Peyer's patch (tissue), 4 donors: Measurements from ENCODE around the gene GIPC2. TPM values are rescaled to one million over a fixed set of nuclear protein-coding genes. Genes with fewer than 3 reads are reported as not detected.
"Not testable (repeated sequence)": the region's sequence is repeated elsewhere in the genome, so short reads cannot be mapped to it uniquely, and the experiment has no call there.

Experiments used
- DNase-seq, 3 donors: peaks; one replicate each; pipeline ENCODE4 v3.0.0-alpha.2; 2017 to 2019
- H3K27ac ChIP-seq, 4 donors: fragments of 200-600 bp; sonication (generic); one replicate each; pipeline ENCODE4 v1.5.1; 2016 to 2019
- H3K27me3 ChIP-seq, 2 donors: fragments of 200-600 bp; sonication (generic); one replicate each; pipeline ENCODE4 v1.5.1; 2019
- H3K36me3 ChIP-seq, 3 donors: fragments of 200-600 bp; sonication (generic); one replicate each; pipeline ENCODE4 v1.5.1; 2016 to 2019
- H3K4me1 ChIP-seq, 4 donors: fragments of 200-600 bp; sonication (generic); one replicate each; pipeline ENCODE4 v1.5.1; 2016 to 2019
- H3K4me3 ChIP-seq, 4 donors: fragments of 200-600 bp; sonication (generic); 1 replicate in 3 of 4; 2 replicates in 1 of 4; pipeline ENCODE4 v1.5.1; 2016 to 2019; ENCODE audit warnings: mild to moderate bottlenecking in 1 of 4
- H3K9me3 ChIP-seq, 4 donors: fragments of 200-600 bp; sonication (generic); one replicate each; pipeline ENCODE4 v1.5.1; 2016 to 2019; ENCODE audit warnings: mild to moderate bottlenecking in 1 of 4
- POLR2A ChIP-seq, 2 donors: fragments of 450-650 bp; IDR thresholded peaks; one replicate each; pipeline ENCODE4 v1.5.1; 2017; ENCODE audit warnings: antibody characterized with exemption in 2 of 2, mild to moderate bottlenecking in 2 of 2, moderate library complexity in 2 of 2
- total RNA-seq, 4 donors: library from RNA; depleted of rRNA; stranded (reverse); fragments of >200 nt; gene quantifications; one replicate each; pipeline ENCODE4 v1.1.0, GENCODE V29; 2016
- TF ChIP-seq, protein P1 (sequence below), 6 experiments: fragments of 450-650 bp in 4 of 6; fragments of 200-600 bp in 2 of 6; sonication (generic) in 1 of 6; IDR thresholded peaks; one replicate each; pipeline ENCODE4 v1.5.1; 2017 to 2019; ENCODE audit warnings: antibody characterized with exemption in 6 of 6, mild to moderate bottlenecking in 3 of 6, moderate library complexity in 1 of 6

Gene GIPC2
- total RNA-seq, 4 donors from 2014 or later: 21.5 to 103 (median 52.2) TPM

- Histone ChIP-seq H3K4me3 (no peak overlapping the region), H3K27me3 (no peaks in the 10 kb centered on the region), H3K9me3 (no peaks in the 10 kb centered on the region), H3K36me3 (no peaks in the 10 kb centered on the region), H3K27ac (no peak overlapping the region), H3K4me1 (peaks cover 0 to 6% (median 0%) of the 10 kb centered on the region in 4 donors)
- no peak for DNase-seq
- TF ChIP-seq, protein P1, sequence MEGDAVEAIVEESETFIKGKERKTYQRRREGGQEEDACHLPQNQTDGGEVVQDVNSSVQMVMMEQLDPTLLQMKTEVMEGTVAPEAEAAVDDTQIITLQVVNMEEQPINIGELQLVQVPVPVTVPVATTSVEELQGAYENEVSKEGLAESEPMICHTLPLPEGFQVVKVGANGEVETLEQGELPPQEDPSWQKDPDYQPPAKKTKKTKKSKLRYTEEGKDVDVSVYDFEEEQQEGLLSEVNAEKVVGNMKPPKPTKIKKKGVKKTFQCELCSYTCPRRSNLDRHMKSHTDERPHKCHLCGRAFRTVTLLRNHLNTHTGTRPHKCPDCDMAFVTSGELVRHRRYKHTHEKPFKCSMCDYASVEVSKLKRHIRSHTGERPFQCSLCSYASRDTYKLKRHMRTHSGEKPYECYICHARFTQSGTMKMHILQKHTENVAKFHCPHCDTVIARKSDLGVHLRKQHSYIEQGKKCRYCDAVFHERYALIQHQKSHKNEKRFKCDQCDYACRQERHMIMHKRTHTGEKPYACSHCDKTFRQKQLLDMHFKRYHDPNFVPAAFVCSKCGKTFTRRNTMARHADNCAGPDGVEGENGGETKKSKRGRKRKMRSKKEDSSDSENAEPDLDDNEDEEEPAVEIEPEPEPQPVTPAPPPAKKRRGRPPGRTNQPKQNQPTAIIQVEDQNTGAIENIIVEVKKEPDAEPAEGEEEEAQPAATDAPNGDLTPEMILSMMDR (IDR thresholded peaks at IDR 0.05): no peak
- no peak for TF ChIP-seq POLR2A (IDR thresholded peaks at IDR 0.05)
These were observed 12.9 kb downstream of the GIPC2 start for GRCh38 chr1:78058670-78059069.

DNA sequence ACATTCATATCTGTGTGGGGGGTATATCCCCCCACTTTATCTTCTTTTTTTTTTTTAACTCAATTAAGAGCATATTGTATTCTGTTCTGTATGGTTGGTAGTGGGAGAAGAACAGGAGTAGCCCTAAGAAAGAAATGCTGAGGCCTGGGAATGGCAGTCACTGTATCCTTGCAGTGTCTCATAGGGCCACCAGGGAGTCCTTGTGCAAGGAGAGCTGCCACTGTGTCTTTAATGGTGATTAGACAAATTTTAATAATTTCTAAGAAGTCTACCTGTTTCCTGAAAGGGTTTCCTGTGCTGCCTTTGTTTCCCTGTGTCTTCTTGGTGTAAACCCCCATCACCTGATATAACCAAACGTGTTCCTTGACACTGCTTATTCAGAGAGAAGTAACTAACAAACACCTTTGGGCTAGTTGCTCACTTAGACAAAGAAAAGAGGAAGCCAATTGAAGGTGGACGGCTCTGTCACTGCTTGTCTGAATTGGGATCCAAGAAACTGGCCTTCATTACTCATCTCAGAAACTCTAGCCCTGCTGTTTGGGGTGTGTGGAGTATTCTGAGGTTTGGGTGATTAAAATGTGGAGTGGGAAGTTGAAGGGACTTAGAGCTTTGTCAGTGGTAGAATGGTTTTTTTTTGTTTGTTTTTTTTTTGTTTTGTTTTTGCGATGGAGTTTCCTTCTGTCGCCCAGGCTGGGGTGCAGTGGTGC, 15.2 kb downstream of the GIPC2 start:
- TF ChIP-seq, protein P1 (IDR thresholded peaks at IDR 0.05): peak in 1 of 6 experiments; percentile 3
- no peak for TF ChIP-seq POLR2A (IDR thresholded peaks at IDR 0.05)
- H3K27me3 ChIP-seq: no peaks in the 10 kb centered on the region
- no peak overlapping the region for H3K4me3 ChIP-seq
- no peaks in the 10 kb centered on the region for H3K9me3 ChIP-seq
- no peaks in the 10 kb centered on the region for H3K36me3 ChIP-seq
- no peaks in the 10 kb centered on the region for H3K4me1 ChIP-seq
- no peak overlapping the region for H3K27ac ChIP-seq
- DNase-seq: no peak

DNA sequence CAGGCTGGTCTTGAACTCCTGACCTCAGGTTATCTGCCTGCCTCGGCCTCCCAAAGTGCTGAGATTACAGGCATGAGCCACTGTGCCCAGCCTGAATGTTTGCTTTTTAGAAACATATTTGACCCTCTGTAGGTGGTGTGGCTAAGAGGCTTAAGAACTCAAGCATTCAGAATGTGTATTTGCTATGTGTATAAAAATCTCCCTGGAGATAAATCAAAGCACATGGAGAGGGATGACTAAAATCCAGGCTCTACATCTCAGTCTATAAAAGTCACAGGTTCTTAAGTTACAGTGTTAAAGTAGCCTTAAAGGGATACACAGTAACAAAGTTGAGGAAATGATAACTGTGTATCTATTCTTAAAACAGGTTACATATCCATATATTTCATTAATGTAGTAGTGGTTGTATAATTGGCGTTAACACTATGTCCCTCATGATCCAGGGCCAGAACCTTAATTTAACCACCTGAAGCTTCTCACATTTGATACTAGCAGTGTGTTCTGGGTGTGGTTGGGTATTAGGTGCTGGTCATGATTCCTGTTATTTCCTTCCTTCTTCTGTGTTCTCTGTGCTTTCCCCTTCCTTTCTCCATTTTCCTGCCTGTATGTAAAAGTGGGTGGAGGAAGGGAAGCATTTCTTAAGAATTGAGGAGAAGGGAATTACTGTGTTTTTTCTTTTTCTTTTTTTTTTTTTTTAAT, 16.2 kb downstream of the GIPC2 start:
- no peaks in the 10 kb centered on the region for H3K9me3 ChIP-seq
- DNase-seq: no peak
- H3K36me3 ChIP-seq: no peaks in the 10 kb centered on the region
- no peak overlapping the region for H3K4me3 ChIP-seq
- no peak overlapping the region for H3K27ac ChIP-seq
- H3K4me1 ChIP-seq: no peaks in the 10 kb centered on the region
- no peak for TF ChIP-seq POLR2A (IDR thresholded peaks at IDR 0.05)
- TF ChIP-seq, protein P1 (IDR thresholded peaks at IDR 0.05): no peak
- H3K27me3 ChIP-seq: no peaks in the 10 kb centered on the region

GRCh38 chr1:78064886-78065285, 19.1 kb downstream of the GIPC2 start:
- not testable (repeated sequence) for H3K4me1 ChIP-seq, H3K36me3 ChIP-seq, H3K27me3 ChIP-seq, DNase-seq, H3K9me3 ChIP-seq, H3K27ac ChIP-seq, H3K4me3 ChIP-seq

DNA sequence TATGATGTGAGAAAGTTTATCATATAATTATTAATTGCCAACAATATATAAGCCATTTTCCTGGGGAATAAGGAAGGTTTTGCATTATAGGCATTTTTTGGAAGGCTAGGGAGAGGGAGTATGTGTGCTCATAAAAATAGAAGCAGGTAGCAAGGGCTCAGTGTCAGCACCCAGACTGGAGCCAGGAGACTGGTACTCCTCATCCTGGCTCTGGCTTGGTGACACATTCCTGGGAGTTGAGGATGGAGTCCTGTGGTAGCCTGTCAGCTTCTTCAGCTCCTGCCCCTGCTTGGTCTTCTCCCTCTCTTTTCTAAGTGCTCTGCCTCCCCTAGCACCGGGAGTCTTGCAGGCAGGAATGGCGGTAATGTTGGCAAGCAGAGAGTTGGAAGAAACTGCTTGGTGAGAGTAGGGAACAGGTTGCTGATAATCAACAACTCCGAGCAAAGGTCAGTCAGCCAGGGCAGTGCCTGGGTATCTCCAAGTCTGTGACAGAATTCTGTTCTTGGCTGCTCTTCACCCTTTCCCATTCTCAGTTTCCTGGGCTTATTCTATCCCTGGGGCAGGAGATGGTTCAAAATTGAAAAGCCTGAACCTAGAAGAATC, 23.0 kb downstream of the GIPC2 start:
- no peak for TF ChIP-seq POLR2A (IDR thresholded peaks at IDR 0.05)
- TF ChIP-seq, protein P1 (IDR thresholded peaks at IDR 0.05): no peak
- Histone ChIP-seq H3K4me1 (peaks cover 0 to 14% (median 0%) of the 10 kb centered on the region in 4 donors), H3K9me3 (no peaks in the 10 kb centered on the region), H3K27me3 (no peaks in the 10 kb centered on the region), H3K4me3 (no peak overlapping the region), H3K36me3 (no peaks in the 10 kb centered on the region), H3K27ac (peak overlapping the region in 1 of 4 donors; percentile 58)
- peak in 2 of 3 donors; percentile 53 to 70 for DNase-seq

GRCh38 chr1:78069784-78070183, 24.0 kb downstream of the GIPC2 start:
- H3K27me3 ChIP-seq: no peaks in the 10 kb centered on the region
- peaks cover 0 to 14% (median 0%) of the 10 kb centered on the region in 4 donors for H3K4me1 ChIP-seq
- no peak for DNase-seq
- no peaks in the 10 kb centered on the region for H3K36me3 ChIP-seq
- H3K4me3 ChIP-seq: no peak overlapping the region
- TF ChIP-seq, protein P1 (IDR thresholded peaks at IDR 0.05): no peak
- TF ChIP-seq POLR2A (IDR thresholded peaks at IDR 0.05): no peak
- no peaks in the 10 kb centered on the region for H3K9me3 ChIP-seq
- H3K27ac ChIP-seq: no peak overlapping the region
